GM23338 (cell line): Measurements from ENCODE around the gene TPD52L2. TPM values are rescaled to one million over a fixed set of nuclear protein-coding genes. Genes with fewer than 3 reads are reported as not detected.

Experiments
- ATAC-seq: fragments of 200-7000 bp; cut with Tn5 transposase; 3 replicates; pipeline ENCODE4 v1.9.1; 2020
- DNase-seq: peaks from one replicate; pipeline ENCODE4 v3.0.0-alpha.2; 2015; ENCODE audit warnings: low spot score
- H2AFZ ChIP-seq: fragments of 200-600 bp; sonication (generic); 2 replicates; pipeline ENCODE4 v1.8.0; 2016; ENCODE audit warnings: antibody characterized with exemption, mild to moderate bottlenecking, moderate library complexity
- H3F3A ChIP-seq: fragments of 200-600 bp; sonication (generic); replicated peaks from 2 replicates; pipeline ENCODE4 v1.8.0; 2017; ENCODE audit warnings: antibody characterized with exemption, mixed run types, low read depth
- H3K27ac ChIP-seq: fragments of 200-600 bp; sonication (generic); 2 replicates; pipeline ENCODE4 v1.6.1; 2016; ENCODE audit warnings: low read depth
- H3K27me3 ChIP-seq: fragments of 200-600 bp; sonication (generic); 2 replicates; pipeline ENCODE4 v1.8.0; 2016; ENCODE audit warnings: mild to moderate bottlenecking, mixed run types, moderate library complexity; ENCODE audit not compliant: insufficient read depth
- H3K36me3 ChIP-seq: fragments of 200-600 bp; sonication (generic); 2 replicates; pipeline ENCODE4 v1.8.0; 2016; ENCODE audit warnings: mild to moderate bottlenecking; ENCODE audit not compliant: insufficient read depth
- H3K4me1 ChIP-seq: fragments of 200-600 bp; sonication (generic); 2 replicates; pipeline ENCODE4 v1.8.0; 2016; ENCODE audit warnings: mild to moderate bottlenecking, moderate library complexity; ENCODE audit not compliant: insufficient read depth
- H3K4me2 ChIP-seq: fragments of 200-600 bp; sonication (generic); 2 replicates; pipeline ENCODE4 v1.7.1; 2017; ENCODE audit warnings: mixed run types
- H3K4me3 ChIP-seq: fragments of 200-600 bp; sonication (generic); 2 replicates; pipeline ENCODE4 v1.6.1; 2016; ENCODE audit warnings: mixed run types
- H3K79me2 ChIP-seq: fragments of 200-600 bp; sonication (generic); replicated peaks from 2 replicates; pipeline ENCODE4 v1.8.0; 2017; ENCODE audit warnings: mild to moderate bottlenecking; ENCODE audit not compliant: insufficient read depth
- H3K9me2 ChIP-seq: fragments of 200-600 bp; sonication (generic); 2 replicates; pipeline ENCODE4 v1.8.0; 2017; ENCODE audit not compliant: insufficient read depth
- H4K20me1 ChIP-seq: fragments of 200-600 bp; sonication (generic); replicated peaks from 2 replicates; pipeline ENCODE4 v1.8.0; 2017; ENCODE audit warnings: mild to moderate bottlenecking; ENCODE audit not compliant: insufficient read depth
- H3K27ac Mint-ChIP-seq: 2 replicates; pipeline ENCODE4 v1.8.0; 2020; ENCODE audit warnings: inconsistent platforms, mild to moderate bottlenecking, moderate library complexity, mixed read lengths
- H3K27me3 Mint-ChIP-seq: 3 replicates; pipeline ENCODE4 v1.8.0; 2022; ENCODE audit warnings: low read depth, mild to moderate bottlenecking, moderate library complexity, mixed read lengths, inconsistent platforms; ENCODE audit not compliant: insufficient read depth, poor library complexity
- H3K36me3 Mint-ChIP-seq: 3 replicates; pipeline ENCODE4 v1.8.0; 2021; ENCODE audit warnings: low read depth, mild to moderate bottlenecking, inconsistent platforms, moderate library complexity, mixed read lengths
- H3K4me1 Mint-ChIP-seq: 3 replicates; pipeline ENCODE4 v1.8.0; 2020; ENCODE audit warnings: mild to moderate bottlenecking, inconsistent platforms, mixed read lengths
- H3K4me3 Mint-ChIP-seq: 3 replicates; pipeline ENCODE4 v1.8.0; 2021; ENCODE audit warnings: moderate library complexity, mild to moderate bottlenecking, inconsistent platforms, mixed read lengths
- H3K9me3 Mint-ChIP-seq: 3 replicates; pipeline ENCODE4 v1.8.0; 2020; ENCODE audit warnings: moderate library complexity, mild to moderate bottlenecking, inconsistent platforms, mixed read lengths
- CREB1 ChIP-seq: fragments of 250-450 bp; sonication (Bioruptor Pico); IDR thresholded peaks from 2 replicates; pipeline ENCODE4 v1.5.0; 2020; ENCODE audit warnings: low read depth, mild to moderate bottlenecking, moderate library complexity
- CTCF ChIP-seq, 2 experiments: fragments of 200-600 bp in 1 of 2; sonication (generic) in 1 of 2; conservative IDR thresholded peaks; 2 replicates each; pipeline versions ENCODE4 v1.5.1 to v1.6.1; 2016 to 2017; ENCODE audit warnings: antibody characterized with exemption in 2 of 2, low read depth in 2 of 2, mild to moderate bottlenecking in 2 of 2, moderate library complexity in 1 of 2
- JUNB ChIP-seq: IDR thresholded peaks from one replicate; pipeline ENCODE4 v1.6.1; 2016; ENCODE audit warnings: antibody characterized with exemption; ENCODE audit not compliant: unreplicated experiment
- STAT1 ChIP-seq: IDR thresholded peaks from one replicate; pipeline ENCODE4 v1.6.1; 2016; ENCODE audit warnings: antibody characterized with exemption; ENCODE audit not compliant: unreplicated experiment
- ZNF331 ChIP-seq: fragments of 250-450 bp; sonication (Bioruptor Pico); IDR thresholded peaks from 2 replicates; pipeline ENCODE4 v1.5.0; 2020; ENCODE audit warnings: low read depth, mild to moderate bottlenecking, moderate library complexity
- ZNF462 ChIP-seq: fragments of 250-450 bp; sonication (Bioruptor Pico); IDR thresholded peaks from 2 replicates; pipeline ENCODE4 v1.5.0; 2020; ENCODE audit warnings: mild to moderate bottlenecking, moderate library complexity
- polyA plus RNA-seq: library from polyadenylated mRNA; unstranded; fragments of >200 nt; fragmentation: Nextera tagmentation; extraction: Ambion mirVana; gene quantifications from 2 replicates; pipeline ENCODE4 v1.2.1, GENCODE V29; 2016
- total RNA-seq: library from RNA; depleted of rRNA; stranded (reverse); fragments of >200 nt; shearing (Covaris generic); gene quantifications from 2 replicates; pipeline ENCODE4 v1.2.3, GENCODE V29; 2014
- TF ChIP-seq, protein P1 (sequence below): IDR thresholded peaks from 2 replicates; pipeline ENCODE4 v1.6.1; 2016; ENCODE audit warnings: antibody characterized with exemption
- TF ChIP-seq, protein P2 (sequence below): IDR thresholded peaks from one replicate; pipeline ENCODE4 v1.6.1; 2018; ENCODE audit warnings: antibody characterized with exemption; ENCODE audit not compliant: unreplicated experiment

Gene TPD52L2
- total and polyA plus RNA-seq, 2 experiments from 2014 or later = 40.2 to 103 TPM

DNA sequence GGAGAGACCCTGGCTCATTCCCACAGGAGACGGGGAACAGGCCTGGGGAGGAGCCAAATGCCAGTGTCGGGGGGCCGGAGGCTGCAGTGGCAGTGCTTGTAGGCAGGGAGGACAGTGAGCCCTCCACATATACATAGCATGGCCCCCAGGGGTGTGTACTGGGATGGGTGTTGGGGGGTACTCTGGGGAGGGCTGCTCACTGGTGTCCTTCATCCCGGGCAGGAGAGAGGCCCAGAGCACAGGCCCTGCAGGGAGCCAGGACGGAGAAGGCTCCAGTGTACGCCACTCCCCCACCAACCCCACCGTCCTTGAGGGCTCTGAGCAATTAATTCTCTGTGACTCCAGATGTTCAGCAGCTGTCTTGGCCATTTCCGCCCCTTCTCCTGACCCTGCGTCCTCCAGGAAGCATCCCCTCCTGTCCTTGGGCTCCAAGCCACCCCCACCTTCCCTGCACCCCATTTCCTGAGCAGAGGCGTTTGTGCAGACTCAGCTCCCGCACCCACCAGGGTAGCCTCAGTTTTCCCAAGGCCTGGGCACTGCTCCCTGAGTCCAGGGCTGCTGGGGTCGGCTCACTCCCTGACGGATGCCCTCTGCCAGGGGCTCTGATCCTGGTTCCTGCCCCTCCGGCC, 7.2 kb upstream of the TPD52L2 start (continued):
- TF ChIP-seq, protein P1, sequence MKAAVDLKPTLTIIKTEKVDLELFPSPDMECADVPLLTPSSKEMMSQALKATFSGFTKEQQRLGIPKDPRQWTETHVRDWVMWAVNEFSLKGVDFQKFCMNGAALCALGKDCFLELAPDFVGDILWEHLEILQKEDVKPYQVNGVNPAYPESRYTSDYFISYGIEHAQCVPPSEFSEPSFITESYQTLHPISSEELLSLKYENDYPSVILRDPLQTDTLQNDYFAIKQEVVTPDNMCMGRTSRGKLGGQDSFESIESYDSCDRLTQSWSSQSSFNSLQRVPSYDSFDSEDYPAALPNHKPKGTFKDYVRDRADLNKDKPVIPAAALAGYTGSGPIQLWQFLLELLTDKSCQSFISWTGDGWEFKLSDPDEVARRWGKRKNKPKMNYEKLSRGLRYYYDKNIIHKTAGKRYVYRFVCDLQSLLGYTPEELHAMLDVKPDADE = no peak

- Histone ChIP-seq H3K27me3 (no peaks in the 10 kb centered on the region), H3K4me1 (peaks cover 52% of the 10 kb centered on the region), H3K36me3 (no peaks in the 10 kb centered on the region), H3K4me3 (peak overlapping the region; percentile 37; the same call in 1 of the 2 replicates), H3K4me2 (peak overlapping the region; percentile 73), H3K27ac (peak overlapping the region; percentile 78), H3K79me2 (peaks cover 4% of the 10 kb centered on the region; the same call in 1 of the 2 replicates), H3F3A (peaks cover 22% of the 10 kb centered on the region), H4K20me1 (no peaks in the 10 kb centered on the region), H3K9me2 (no peaks in the 10 kb centered on the region), H2AFZ (no peak overlapping the region)
- H3K4me1 Mint-ChIP-seq = peaks cover 53% of the 10 kb centered on the region
- DNase-seq (peak; percentile 66), ATAC-seq (peak; percentile 20)
- H3K27ac Mint-ChIP-seq = peak overlapping the region; percentile 91
- peaks cover 23% of the 10 kb centered on the region for H3K27me3 Mint-ChIP-seq
- peak overlapping the region; percentile 49 for H3K4me3 Mint-ChIP-seq
- H3K9me3 Mint-ChIP-seq = no peaks in the 10 kb centered on the region
- H3K36me3 Mint-ChIP-seq = peaks cover 7% of the 10 kb centered on the region
- TF ChIP-seq ZNF462 (CRISPR knock-in tag) (no peak), JUNB (no peak), CREB1 (no peak), ZNF331 (no peak), STAT1 (no peak), CTCF (conservative IDR thresholded peaks at IDR 0.05; ENCODE audit: low read depth in 2 of 2) (peak; percentile 37 to 66; a peak in 3 of 4 replicates)
- TF ChIP-seq, protein P2, sequence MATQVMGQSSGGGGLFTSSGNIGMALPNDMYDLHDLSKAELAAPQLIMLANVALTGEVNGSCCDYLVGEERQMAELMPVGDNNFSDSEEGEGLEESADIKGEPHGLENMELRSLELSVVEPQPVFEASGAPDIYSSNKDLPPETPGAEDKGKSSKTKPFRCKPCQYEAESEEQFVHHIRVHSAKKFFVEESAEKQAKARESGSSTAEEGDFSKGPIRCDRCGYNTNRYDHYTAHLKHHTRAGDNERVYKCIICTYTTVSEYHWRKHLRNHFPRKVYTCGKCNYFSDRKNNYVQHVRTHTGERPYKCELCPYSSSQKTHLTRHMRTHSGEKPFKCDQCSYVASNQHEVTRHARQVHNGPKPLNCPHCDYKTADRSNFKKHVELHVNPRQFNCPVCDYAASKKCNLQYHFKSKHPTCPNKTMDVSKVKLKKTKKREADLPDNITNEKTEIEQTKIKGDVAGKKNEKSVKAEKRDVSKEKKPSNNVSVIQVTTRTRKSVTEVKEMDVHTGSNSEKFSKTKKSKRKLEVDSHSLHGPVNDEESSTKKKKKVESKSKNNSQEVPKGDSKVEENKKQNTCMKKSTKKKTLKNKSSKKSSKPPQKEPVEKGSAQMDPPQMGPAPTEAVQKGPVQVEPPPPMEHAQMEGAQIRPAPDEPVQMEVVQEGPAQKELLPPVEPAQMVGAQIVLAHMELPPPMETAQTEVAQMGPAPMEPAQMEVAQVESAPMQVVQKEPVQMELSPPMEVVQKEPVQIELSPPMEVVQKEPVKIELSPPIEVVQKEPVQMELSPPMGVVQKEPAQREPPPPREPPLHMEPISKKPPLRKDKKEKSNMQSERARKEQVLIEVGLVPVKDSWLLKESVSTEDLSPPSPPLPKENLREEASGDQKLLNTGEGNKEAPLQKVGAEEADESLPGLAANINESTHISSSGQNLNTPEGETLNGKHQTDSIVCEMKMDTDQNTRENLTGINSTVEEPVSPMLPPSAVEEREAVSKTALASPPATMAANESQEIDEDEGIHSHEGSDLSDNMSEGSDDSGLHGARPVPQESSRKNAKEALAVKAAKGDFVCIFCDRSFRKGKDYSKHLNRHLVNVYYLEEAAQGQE = no peak
- TF ChIP-seq, protein P1 = peak; percentile 26; the same call in 1 of the 2 replicates
These were observed 6.5 kb upstream of the TPD52L2 start for GRCh38 chr20:63858393-63859165.
